Inflammatory macrophage treated with lipopolysaccharide for 1 hour (primary cell): ENCODE results near the gene CFAP100.

Experiments
- DNase-seq, 2 donors: peaks; one replicate each; pipeline ENCODE4 v3.0.0-alpha.2; 2020 to 2022

The CFAP100 gene

GRCh38 chr3:126377211-126377610 lies 17.5 kb upstream of the CFAP100 start:
- DNase-seq = no peak

- no peak for DNase-seq
These were observed 16.4 kb upstream of the CFAP100 start for GRCh38 chr3:126378341-126378751.

- DNase-seq = no peak
These were observed 14.5 kb upstream of the CFAP100 start for GRCh38 chr3:126380011-126380768.

- peak in 1 of 2 donors; percentile 51 for DNase-seq
These were observed 12.7 kb upstream of the CFAP100 start for GRCh38 chr3:126381966-126382365.

DNA sequence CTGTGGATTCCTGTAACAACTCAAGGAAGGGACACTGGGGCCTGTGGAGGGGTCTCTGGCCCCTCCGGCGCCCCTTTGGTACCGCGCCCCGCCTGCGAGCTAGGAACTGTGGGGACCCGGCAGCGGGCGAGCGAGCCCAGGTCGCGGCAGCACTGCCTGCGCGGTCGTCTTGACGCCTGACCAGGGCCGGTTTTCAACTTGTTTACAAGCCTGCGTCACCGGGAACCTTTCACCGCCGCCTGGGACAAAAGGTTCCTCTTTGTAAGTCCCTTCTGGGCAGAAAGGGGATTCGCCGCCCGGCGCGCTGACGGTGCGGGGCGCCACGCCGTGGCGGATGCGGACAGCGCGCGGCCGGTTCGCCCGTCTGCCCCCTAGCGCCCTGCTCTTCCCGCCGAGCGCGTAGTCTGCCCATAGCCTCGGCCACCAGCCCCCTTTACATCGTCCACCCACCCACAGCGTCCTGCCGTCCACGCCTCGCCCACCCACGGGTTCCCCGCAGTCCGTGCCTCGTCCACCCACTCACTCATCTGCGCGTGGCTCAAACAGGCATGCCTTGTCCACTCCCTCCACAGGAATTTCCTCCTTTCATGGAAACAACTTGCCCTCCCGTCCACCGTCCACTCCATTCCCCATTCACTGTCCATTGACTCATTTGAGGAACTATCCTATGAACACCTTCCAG lies 5.5 kb upstream of the CFAP100 start:
- DNase-seq = peak; percentile 91 to 93

DNA sequence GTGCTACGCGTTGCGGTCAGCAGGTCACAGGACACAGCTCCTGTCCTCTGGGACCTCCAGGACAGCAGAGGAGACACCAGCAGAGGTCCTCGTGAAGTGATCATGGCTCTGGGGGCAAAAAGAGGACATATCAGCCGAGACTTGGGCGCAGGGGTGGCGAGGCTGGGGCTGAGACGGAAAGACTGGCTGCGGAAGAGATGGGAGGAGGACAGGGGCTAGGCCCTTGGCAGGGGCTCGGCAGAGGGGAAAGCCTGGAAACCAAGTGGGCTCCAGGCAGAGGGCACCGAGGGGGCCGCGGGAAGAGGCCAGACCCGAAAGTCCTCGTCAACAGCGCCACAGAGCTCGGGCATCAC lies 4.9 kb upstream of the CFAP100 start:
- no peak for DNase-seq

DNA sequence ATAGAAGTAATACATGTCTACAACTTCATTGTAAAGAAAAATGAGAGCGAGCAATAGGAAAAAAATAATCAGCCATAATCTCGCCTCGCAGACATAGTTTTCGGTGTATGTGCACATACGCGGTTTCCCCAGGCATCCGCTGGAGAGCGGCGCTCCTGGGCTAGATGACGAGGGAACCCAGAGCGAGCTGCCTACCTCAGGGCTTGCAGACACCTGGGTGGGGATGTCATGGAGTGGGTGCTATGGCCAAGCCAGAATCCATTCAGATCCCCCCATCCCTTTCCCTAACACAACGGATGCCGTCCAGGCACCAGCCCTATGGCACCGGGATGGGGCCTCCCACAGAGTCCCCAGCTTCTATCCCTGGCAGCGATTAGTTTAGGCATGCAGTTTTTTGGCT lies 4.5 kb upstream of the CFAP100 start:
- no peak for DNase-seq

DNA sequence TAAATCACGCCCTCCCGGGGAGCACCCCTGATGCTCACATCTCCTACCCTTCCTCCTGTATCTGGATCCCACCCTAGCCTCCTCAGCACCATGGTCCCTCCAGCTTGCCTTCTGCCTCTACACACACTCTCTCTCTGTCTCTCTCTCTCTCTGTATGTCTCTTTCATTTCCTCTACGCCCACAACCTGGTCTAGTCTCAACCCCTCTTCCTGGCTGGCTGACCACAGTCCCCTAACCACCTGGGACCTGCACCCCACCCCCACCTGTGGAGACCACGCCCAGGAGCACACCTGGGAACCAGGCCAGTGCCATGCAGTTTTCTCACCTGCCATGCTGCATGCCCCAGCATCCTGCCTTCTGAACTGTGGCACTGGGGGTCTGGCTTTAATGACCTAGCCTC lies 4.0 kb upstream of the CFAP100 start:
- DNase-seq = no peak

DNA sequence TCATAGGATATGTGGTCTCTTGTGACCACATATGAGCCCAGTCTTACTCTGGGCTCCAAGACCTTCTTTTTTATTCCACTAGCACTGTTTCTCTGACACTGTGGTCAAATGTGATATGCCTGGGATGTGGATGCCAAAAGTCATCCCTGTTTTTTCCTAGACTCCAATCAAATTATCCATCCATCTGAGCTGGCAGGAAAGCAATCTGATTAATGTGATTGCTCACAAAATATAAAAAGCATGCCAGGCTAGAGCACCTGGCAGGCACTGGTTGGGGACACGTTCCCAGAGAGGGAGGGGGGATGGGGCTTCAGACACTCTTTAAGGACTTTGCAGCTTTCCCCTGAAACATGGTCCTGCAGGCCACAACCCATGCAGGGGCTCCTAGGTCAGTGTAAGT lies 3.1 kb upstream of the CFAP100 start:
- no peak for DNase-seq

DNA sequence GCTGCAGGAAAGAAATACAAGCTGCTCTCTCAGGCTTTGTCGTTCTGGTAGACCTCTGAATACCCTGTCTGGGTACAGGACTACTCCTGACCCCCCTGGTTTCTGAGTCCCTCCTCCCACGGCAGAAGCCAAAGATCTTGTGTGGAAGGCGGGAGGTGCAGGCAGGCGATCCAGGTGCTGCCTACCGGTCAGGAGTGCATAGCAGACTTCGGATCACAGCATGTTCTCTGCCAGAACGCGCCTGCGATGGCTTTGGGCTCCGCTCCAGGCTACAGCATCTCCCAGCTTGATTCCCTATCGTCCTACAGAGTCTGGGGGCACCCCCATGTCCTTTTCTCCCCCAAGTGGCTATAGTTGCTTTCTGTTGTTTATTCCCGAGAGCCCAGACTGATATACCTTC lies 2.5 kb upstream of the CFAP100 start:
- DNase-seq = no peak

DNA sequence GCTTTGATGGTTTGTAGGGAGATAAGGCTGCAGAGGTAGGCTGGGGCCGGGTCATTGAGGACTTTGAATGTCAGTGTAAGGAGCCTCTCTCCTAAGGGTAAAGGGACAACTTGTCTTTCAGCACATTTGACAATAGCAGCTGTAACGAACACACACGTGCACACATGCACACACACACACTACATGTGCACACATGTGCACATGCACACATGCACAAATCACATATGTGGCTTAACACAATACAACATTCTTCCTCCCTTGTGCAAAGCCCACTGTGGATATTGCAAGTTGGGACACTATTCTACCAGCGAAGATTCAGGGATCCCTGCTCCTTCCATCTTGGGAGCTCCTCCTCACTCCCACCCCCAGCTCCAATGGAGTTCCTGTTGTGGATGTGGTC lies 1.1 kb upstream of the CFAP100 start:
- no peak for DNase-seq

- no peak for DNase-seq
These were observed 240 bp downstream of the CFAP100 start for GRCh38 chr3:126394977-126395321.

- DNase-seq = no peak
These were observed 1.3 kb downstream of the CFAP100 start for GRCh38 chr3:126395846-126396513.

DNA sequence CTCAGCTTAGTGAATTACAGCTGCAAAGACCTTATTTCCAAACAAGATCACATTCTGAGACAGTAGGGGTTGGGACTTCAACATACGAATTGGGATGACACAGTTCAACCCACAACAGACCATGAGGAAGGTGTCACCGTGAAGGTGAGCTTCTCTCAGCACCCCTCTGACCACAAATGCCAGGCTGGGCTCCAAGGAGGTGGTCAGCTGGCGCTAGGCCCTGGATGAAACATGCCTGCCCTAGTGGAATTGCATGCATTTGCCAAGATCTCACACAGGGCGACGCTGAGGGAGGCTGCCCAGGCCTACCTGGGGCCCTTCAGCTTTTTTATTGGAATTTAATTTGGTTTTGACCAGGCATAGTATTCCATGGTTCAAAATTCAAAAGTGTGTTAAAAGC lies 1.8 kb downstream of the CFAP100 start:
- DNase-seq = no peak

DNA sequence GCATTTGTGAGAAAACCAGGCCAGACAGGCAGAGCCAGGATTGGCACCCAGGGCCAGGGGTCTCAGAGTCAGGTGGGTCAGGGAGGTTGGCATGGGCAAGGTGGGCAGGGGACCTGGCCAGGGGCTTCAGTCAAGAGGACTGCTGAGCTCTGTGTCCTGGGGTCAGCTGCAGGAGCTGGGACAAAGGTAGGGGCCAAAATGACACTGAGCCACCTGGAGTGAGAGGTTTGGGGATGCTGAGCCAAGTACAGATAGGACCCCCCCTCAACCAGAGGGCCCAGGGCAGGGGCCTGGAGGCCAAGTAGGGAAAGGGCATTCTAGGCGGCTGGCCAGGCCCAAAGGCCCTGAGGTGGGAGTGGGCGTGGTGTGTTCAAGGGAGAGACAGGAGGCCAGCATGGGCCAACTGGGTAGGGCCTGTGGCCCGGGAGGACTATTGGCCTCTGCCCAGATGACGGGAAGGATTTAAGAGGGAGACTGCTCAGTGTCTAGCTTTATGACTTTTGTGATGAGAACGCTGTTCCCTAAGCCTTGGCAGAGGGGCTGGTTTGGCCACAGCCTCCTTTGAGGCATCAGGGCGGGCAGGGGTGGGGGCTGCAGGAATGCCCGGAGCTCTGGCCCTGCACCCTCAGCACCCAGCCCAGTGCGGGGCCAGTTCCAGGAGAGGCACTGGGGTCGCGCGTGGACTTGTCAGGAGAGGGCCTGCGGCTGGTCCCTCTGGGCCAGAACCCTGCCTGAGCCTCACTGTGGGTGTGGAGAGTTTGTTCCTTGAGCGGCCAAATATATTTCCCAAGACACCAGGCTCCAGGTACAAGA lies 3.1 kb downstream of the CFAP100 start:
- DNase-seq = no peak

DNA sequence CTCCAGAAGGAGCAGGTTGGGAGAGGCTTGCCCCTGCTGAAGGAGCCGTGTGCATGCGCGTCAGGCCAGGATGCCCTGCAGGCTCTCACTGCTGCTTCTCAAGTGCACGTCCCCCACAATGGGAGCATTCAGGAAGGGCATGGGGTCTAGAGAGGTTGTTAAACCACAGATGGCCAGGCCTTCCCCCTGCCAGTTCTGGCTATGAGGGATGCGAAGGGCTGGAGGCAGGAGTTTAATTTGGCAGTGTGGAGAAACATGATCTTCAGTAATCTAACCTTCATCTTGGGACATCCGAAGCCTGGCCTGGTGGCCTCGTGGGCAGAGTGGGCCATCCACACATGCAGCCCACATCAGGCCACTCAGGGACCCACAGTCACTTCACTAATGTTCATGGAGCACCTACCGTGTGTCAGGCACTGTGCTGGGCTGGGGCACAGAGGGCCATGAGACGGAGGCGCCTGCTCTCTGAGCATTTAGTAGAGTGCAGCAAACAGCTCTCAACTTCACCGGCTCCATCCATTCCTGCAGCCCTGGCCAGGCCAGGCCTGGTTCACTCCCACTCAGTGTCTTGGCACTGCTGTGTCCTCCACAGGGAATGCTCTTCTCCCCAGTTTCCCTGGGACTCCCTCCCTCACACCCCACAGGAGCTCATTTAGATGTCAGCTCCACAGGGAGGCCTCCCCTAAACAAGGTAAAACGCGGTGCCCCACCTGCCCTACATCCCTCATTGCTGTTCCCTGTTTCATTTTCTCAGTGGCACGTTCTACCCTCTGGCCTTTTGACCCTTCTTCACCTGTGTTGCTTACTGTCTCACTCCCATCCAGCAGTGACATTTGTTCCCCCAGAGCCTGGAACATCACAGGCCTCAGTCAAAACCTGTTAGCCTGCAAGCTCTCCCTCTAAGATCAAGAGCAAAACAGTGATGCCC lies 4.0 kb downstream of the CFAP100 start:
- DNase-seq = no peak

DNA sequence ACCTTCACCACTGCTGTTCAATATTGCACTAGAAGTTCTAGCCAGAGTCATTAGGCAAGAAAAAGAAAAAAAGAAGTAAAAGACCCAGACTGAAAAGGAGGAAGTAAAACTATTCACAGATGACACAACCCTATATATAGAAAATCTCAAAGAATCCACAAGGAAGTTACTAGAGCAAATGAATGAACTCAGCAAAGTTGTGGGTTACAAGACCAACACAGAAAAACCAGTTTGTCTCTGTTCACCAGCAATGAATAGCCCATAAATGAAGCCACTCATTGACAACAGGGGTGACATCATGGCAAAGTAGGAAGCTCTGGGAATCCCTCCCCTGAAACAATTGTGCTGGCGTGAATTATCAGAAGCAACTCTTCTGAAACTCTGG lies 4.6 kb downstream of the CFAP100 start:
- peak; percentile 92 to 99 for DNase-seq

DNA sequence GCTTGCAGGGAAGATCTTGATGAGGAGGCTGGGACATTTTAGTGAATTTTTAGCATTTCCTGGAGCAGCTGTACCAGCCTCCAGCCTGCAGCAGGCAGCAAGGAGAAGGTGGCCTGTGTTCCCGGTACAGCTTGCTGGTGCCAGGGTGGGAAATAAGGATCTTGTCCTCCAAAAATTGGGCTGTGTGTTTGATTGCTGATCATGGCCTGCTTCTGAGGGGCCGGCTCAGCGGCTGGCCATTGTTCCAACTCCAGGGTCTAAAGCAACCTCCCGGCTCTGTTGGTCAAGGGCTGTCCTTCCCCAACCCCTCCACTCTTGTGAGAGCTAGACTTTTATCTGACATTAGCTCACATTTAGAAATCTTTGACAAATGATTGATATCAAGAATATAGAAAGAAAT lies 5.0 kb downstream of the CFAP100 start:
- DNase-seq = no peak

DNA sequence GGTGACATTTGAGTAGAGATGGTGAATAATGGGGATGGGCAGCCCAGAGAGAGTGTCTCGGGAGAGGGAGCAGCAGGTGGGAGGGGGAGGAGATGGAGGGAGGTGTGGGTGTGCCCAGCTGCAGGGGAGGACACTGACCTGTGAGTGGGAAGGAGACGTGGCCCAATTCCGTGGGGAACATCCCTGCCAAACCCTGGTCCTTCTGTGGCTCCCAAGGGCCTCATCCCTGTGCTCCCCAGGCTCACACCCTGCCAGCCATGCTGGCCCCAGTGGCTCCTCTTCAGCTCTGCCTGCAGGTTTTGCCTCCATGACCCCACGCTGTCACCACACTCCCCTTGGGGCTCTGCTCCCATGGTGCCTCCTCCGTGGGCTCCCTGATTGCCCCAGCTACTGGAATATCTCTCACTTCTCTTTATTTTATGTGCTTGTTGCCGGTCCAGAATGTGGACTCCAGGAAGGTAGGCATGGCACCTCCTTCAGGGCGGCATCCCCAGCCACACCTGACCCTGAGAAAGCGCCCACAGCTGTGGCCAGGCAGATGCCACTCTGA lies 7.0 kb downstream of the CFAP100 start:
- DNase-seq = no peak

- no peak for DNase-seq
These were observed 7.5 kb downstream of the CFAP100 start for GRCh38 chr3:126402178-126402577.

DNA sequence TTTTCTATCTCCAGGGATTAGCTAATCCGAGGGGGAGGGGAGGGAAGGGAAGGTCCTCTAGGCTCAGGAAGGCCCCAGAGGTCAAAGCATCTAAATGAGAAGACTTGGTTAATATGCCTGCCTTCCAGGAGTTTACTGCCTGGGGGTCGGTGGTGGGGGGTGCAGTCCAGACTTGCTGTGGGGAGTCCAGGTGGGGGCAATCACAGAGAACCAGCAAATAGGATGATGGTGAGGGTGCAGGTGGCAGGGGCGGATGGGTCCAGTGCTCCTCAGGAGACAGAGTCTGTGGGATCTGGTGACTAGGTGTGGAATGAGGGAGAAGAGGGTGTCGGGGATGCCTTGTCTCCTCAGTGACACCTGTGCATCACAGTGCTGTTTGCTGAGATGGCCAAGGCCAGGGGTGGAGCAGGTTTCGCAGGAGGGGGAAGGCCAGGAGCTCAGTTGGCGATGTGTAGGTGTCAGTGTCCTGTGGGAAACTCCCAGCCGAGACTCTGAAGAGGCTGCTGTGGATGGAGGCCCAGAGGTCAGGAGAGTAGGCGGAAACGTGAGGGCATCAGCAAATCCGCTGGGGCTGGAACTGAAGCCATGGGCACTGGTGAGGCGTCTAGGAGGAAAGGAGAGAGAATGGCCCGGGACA lies 8.1 kb downstream of the CFAP100 start:
- peak in 1 of 2 donors; percentile 14 for DNase-seq
